Measurements from ENCODE around the gene STC2. TPM values are rescaled to one million over a fixed set of nuclear protein-coding genes. Genes with fewer than 3 reads are reported as not detected.

Gene STC2
- total RNA-seq, 5 donors from 2014 or later (not counting 1 experiment from before 2014, with no cell fraction given) = 0.47 to 1.2 (median 1.1) TPM; not detected in 2

- H3K27me3 ChIP-seq (replicated peaks in 1 of 2; ENCODE audit: control insufficient read depth in 2 of 2, extremely low read depth in 1 of 2, insufficient read depth in 2 of 2, low read length in 1 of 2) = peaks cover 5 to 29% of the 10 kb centered on the region in 2 experiments
- Mint-ChIP-seq H3K27me3 (peaks cover 40 to 57% of the 10 kb centered on the region in 2 donors), H3K4me1 (peaks cover 2 to 10% (median 2%) of the 10 kb centered on the region in 3 donors), H3K27ac (no peak overlapping the region), H3K36me3 (no peaks in the 10 kb centered on the region), H3K9me3 (no peaks in the 10 kb centered on the region), H3K4me3 (no peak overlapping the region)
- no peaks in the 10 kb centered on the region for H3K9me3 ChIP-seq
- no peak overlapping the region for H3K27ac ChIP-seq (ENCODE audit: low read length)
- POLR2A ChIA-PET = no interaction called here
- DNase-seq = no peak
- no peaks in the 10 kb centered on the region for H3K36me3 ChIP-seq (ENCODE audit: control insufficient read depth in 2 of 2, extremely low read depth in 1 of 2, insufficient read depth in 1 of 2, low read length in 1 of 2)
- WGBS (ENCODE audit: insufficient coverage) = no CpG with 5 or more reads among the region's 2 CpGs
- no peak overlapping the region for H3K4me3 ChIP-seq (ENCODE audit: control insufficient read depth in 1 of 2, extremely low read depth in 1 of 2, low read length in 1 of 2)
- CTCF ChIA-PET = no interaction called here
- H3K4me1 ChIP-seq (ENCODE audit: control insufficient read depth in 1 of 2, extremely low read depth in 1 of 2, insufficient read depth in 2 of 2, low read length in 2 of 2) = peaks cover 0 to 4% of the 10 kb centered on the region in 2 experiments
- ATAC-seq (replicated peaks in 1 of 4) = no peak
Observed at GRCh38 chr5:173334808-173335207, 6.6 kb upstream of the STC2 start.

- ChIA-PET CTCF (no interaction called here), POLR2A (no interaction called here)
- no peak overlapping the region for H3K27ac Mint-ChIP-seq
- no CpG with 5 or more reads among the region's 4 CpGs for WGBS (ENCODE audit: insufficient coverage)
- ATAC-seq (replicated peaks in 1 of 4) (no peak), DNase-seq (no peak)
- H3K36me3 Mint-ChIP-seq = no peaks in the 10 kb centered on the region
- peaks cover 0 to 7% of the 10 kb centered on the region in 2 experiments for H3K4me1 ChIP-seq (ENCODE audit: control insufficient read depth in 1 of 2, extremely low read depth in 1 of 2, insufficient read depth in 2 of 2, low read length in 2 of 2)
- H3K9me3 ChIP-seq = no peaks in the 10 kb centered on the region
- H3K36me3 ChIP-seq (ENCODE audit: control insufficient read depth in 2 of 2, extremely low read depth in 1 of 2, insufficient read depth in 1 of 2, low read length in 1 of 2) = no peaks in the 10 kb centered on the region
- peaks cover 5 to 31% of the 10 kb centered on the region in 2 experiments for H3K27me3 ChIP-seq (replicated peaks in 1 of 2; ENCODE audit: control insufficient read depth in 2 of 2, extremely low read depth in 1 of 2, insufficient read depth in 2 of 2, low read length in 1 of 2)
- peaks cover 3 to 12% (median 3%) of the 10 kb centered on the region in 3 donors for H3K4me1 Mint-ChIP-seq
- no peak overlapping the region for H3K27ac ChIP-seq (ENCODE audit: low read length)
- no peak overlapping the region for H3K4me3 ChIP-seq (ENCODE audit: control insufficient read depth in 1 of 2, extremely low read depth in 1 of 2, low read length in 1 of 2)
- H3K4me3 Mint-ChIP-seq = no peak overlapping the region
- H3K27me3 Mint-ChIP-seq = peaks cover 38 to 60% of the 10 kb centered on the region in 2 donors
- no peaks in the 10 kb centered on the region for H3K9me3 Mint-ChIP-seq
Observed at GRCh38 chr5:173333925-173334661, 5.9 kb upstream of the STC2 start.

DNA sequence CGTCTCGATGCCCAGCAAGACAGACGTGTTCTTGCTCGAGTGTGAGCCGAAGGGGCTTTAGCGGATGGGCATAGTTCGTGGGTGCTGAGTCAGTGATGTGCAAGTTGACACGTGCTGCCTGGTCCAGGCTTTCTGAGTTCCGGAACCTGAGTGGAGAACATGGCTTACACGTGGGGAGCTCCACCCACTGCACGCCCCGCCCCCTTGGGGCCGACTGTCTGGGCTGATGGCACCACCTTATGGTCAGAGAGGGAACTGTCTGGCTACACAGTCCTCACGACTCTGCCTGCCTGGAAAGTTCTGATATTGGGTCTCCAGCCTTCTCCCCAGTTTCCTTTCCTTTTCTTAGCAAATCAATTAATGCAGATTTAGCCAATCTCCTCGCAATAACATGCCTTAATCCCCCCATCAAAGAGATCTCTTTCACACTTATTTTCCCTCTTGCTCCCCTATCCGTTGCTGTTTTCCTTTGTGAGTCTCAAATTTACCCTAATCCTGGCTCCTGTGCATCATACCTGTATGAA lies 3.8 kb upstream of the STC2 start:
- CTCF ChIA-PET = interaction anchor here in 1 of 2 donors (0.5 to 1.0 kb wide), 3 partner anchors 38 to 522 kb away, joined by 3 to 5 read pairs (median 5); no protein-coding TSS in a partner anchor
- Histone ChIP-seq H3K36me3 (ENCODE audit: control insufficient read depth in 2 of 2, extremely low read depth in 1 of 2, insufficient read depth in 1 of 2, low read length in 1 of 2) (no peaks in the 10 kb centered on the region), H3K27me3 (replicated peaks in 1 of 2; ENCODE audit: control insufficient read depth in 2 of 2, extremely low read depth in 1 of 2, insufficient read depth in 2 of 2, low read length in 1 of 2) (peaks cover 8 to 52% of the 10 kb centered on the region in 2 experiments), H3K4me1 (ENCODE audit: control insufficient read depth in 1 of 2, extremely low read depth in 1 of 2, insufficient read depth in 2 of 2, low read length in 2 of 2) (peaks cover 0 to 22% of the 10 kb centered on the region in 2 experiments), H3K27ac (ENCODE audit: low read length) (no peak overlapping the region), H3K4me3 (ENCODE audit: control insufficient read depth in 1 of 2, extremely low read depth in 1 of 2, low read length in 1 of 2) (no peak overlapping the region), H3K9me3 (no peaks in the 10 kb centered on the region)
- DNase-seq = peak; percentile 13 to 72 (median 58)
- 36% methylated on average over 15 of the region's 16 CpGs for WGBS (ENCODE audit: insufficient coverage)
- POLR2A ChIA-PET = no interaction called here
- ATAC-seq (replicated peaks in 1 of 4) = peak; percentile 75 to 86 (median 84)
- Mint-ChIP-seq H3K4me3 (no peak overlapping the region), H3K36me3 (no peaks in the 10 kb centered on the region), H3K4me1 (peaks cover 15 to 22% (median 18%) of the 10 kb centered on the region in 3 donors), H3K27ac (no peak overlapping the region), H3K27me3 (peaks cover 43 to 63% of the 10 kb centered on the region in 2 donors), H3K9me3 (no peaks in the 10 kb centered on the region)

DNA sequence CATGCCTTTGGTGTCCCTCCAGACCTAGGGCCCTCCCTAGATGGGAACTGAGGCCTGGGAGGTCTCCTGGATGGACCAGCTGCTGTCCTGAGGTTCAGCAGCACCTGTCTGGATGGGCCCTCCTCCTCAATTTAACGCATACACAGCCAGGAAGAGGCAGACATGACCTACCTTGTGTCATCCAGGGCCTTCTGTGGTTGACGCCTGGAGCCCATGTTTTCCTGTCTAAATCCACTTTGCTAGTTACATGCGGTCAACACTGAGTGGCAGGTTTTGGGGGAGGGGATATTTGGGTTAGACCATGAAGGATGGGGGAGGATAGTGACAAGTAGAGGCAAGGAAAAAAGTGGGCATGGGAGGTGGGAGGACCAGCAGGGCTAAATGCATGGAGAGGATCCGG lies 3.1 kb upstream of the STC2 start:
- Histone ChIP-seq H3K9me3 (no peaks in the 10 kb centered on the region), H3K36me3 (ENCODE audit: control insufficient read depth in 2 of 2, extremely low read depth in 1 of 2, insufficient read depth in 1 of 2, low read length in 1 of 2) (no peaks in the 10 kb centered on the region), H3K27ac (ENCODE audit: low read length) (no peak overlapping the region), H3K4me1 (ENCODE audit: control insufficient read depth in 1 of 2, extremely low read depth in 1 of 2, insufficient read depth in 2 of 2, low read length in 2 of 2) (peaks cover 0 to 24% of the 10 kb centered on the region in 2 experiments), H3K4me3 (ENCODE audit: control insufficient read depth in 1 of 2, extremely low read depth in 1 of 2, low read length in 1 of 2) (no peak overlapping the region), H3K27me3 (replicated peaks in 1 of 2; ENCODE audit: control insufficient read depth in 2 of 2, extremely low read depth in 1 of 2, insufficient read depth in 2 of 2, low read length in 1 of 2) (peaks cover 8 to 58% of the 10 kb centered on the region in 2 experiments)
- 82% methylated on average over 2 of the region's 4 CpGs for WGBS (ENCODE audit: insufficient coverage)
- ATAC-seq (replicated peaks in 1 of 4) = no peak
- POLR2A ChIA-PET = no interaction called here
- Mint-ChIP-seq H3K4me1 (peaks cover 20 to 22% (median 20%) of the 10 kb centered on the region in 3 donors), H3K36me3 (no peaks in the 10 kb centered on the region), H3K9me3 (no peaks in the 10 kb centered on the region), H3K27me3 (peaks cover 44 to 64% of the 10 kb centered on the region in 2 donors), H3K27ac (no peak overlapping the region), H3K4me3 (no peak overlapping the region)
- no peak for DNase-seq
- CTCF ChIA-PET = interaction anchor here in 1 of 2 donors (0.5 to 1.0 kb wide), 3 partner anchors 37 to 521 kb away, joined by 3 to 5 read pairs (median 5); no protein-coding TSS in a partner anchor

DNA sequence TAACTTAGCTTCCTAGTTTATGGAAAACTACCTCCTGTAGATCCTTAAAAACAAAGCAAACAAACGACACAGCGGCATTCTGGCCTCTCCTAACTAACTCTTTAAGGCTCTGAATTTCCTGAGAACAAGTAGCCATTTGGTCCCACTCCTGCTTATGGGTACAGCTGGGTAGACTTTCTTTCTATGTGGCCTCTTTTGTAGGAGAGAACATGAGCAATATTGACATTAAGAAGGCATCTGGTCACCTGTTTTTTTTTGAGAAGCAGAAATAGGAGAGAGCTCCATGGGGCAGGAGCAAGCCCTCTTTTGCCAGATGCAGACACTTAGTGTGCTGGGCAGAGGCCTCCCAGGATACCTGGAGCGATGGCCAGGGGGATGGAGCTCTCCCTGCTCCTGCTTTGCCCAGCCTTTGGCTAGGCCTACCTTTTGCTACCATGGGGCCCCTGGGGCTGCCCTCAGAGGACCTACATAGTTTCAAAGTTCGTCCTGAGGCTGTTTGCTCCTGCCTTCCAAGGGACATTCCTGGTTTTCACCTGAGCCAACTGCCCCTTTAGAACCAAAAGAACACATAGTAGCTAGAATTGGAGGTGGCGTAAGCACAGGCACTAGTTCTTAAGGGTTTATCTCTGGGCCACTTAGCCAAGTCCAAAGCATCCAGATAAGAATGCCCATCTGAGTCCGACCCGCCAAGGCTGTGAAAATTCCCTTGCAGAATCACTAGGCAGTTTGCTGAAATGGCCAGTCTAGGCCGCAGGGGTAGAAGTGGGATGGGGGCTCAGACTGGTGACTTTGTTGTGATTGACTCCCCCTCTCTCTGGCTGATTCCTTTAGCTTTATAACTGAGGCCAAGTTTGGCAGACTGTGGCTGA lies 2.4 kb upstream of the STC2 start:
- Mint-ChIP-seq H3K4me3 (peak overlapping the region in 1 of 3 donors; percentile 44), H3K9me3 (no peaks in the 10 kb centered on the region), H3K4me1 (peaks cover 20 to 23% (median 22%) of the 10 kb centered on the region in 3 donors), H3K27ac (no peak overlapping the region), H3K27me3 (peaks cover 45 to 63% of the 10 kb centered on the region in 2 donors), H3K36me3 (no peaks in the 10 kb centered on the region)
- no peak for DNase-seq
- Histone ChIP-seq H3K27me3 (replicated peaks in 1 of 2; ENCODE audit: control insufficient read depth in 2 of 2, extremely low read depth in 1 of 2, insufficient read depth in 2 of 2, low read length in 1 of 2) (peaks cover 8 to 56% of the 10 kb centered on the region in 2 experiments), H3K4me1 (ENCODE audit: control insufficient read depth in 1 of 2, extremely low read depth in 1 of 2, insufficient read depth in 2 of 2, low read length in 2 of 2) (peaks cover 0 to 24% of the 10 kb centered on the region in 2 experiments), H3K4me3 (ENCODE audit: control insufficient read depth in 1 of 2, extremely low read depth in 1 of 2, low read length in 1 of 2) (no peak overlapping the region), H3K9me3 (no peaks in the 10 kb centered on the region), H3K36me3 (ENCODE audit: control insufficient read depth in 2 of 2, extremely low read depth in 1 of 2, insufficient read depth in 1 of 2, low read length in 1 of 2) (no peaks in the 10 kb centered on the region), H3K27ac (ENCODE audit: low read length) (no peak overlapping the region)
- ChIA-PET POLR2A (no interaction called here), CTCF (no interaction called here)
- ATAC-seq (replicated peaks in 1 of 4) = no peak
- WGBS (ENCODE audit: insufficient coverage) = 85% methylated on average over 1 of the region's 8 CpGs

All from T-cell (primary cell).